Loucy (cell line): Measurements from ENCODE around the gene OVOL3.

Source experiments
- CTCF ChIP-seq: fragments of 200-600 bp; sonication (generic); conservative IDR thresholded peaks from 2 replicates; pipeline ENCODE4 v1.5.1; 2014; ENCODE audit warnings: mild to moderate bottlenecking, antibody characterized with exemption, low read length
- EZH2phosphoT487 ChIP-seq: fragments of 200-600 bp; IDR thresholded peaks from 2 replicates; pipeline ENCODE4 v1.6.1; 2018; ENCODE audit warnings: antibody characterized with exemption, mild to moderate bottlenecking, moderate library complexity, borderline replicate concordance

- TF ChIP-seq CTCF (no peak), EZH2phosphoT487 (no peak)
Measured at GRCh38 chr19:36114721-36115452, 3.9 kb downstream of the OVOL3 start, which contains the start of gene POLR2I.
